Neural progenitor cell (in vitro differentiated cells): ENCODE measurements around the gene CHDH. TPM values are rescaled to one million over a fixed set of nuclear protein-coding genes. Genes with fewer than 3 reads are reported as not detected.

Experiments used
- DNase-seq: peaks from one replicate; pipeline ENCODE4 v3.0.0-alpha.2; 2016; ENCODE audit warnings: low spot score
- H2AFZ ChIP-seq: fragments of 200-600 bp; sonication (generic); replicated peaks from 2 replicates; pipeline ENCODE4 v1.6.1; 2016; ENCODE audit warnings: antibody characterized with exemption
- H3F3A ChIP-seq: fragments of 200-600 bp; sonication (generic); 2 replicates; pipeline ENCODE4 v1.6.1; 2016; ENCODE audit warnings: antibody characterized with exemption, low read depth
- H3K27ac ChIP-seq: fragments of 200-600 bp; sonication (generic); 2 replicates; pipeline ENCODE4 v1.5.1; 2016; ENCODE audit warnings: mild to moderate bottlenecking
- H3K27me3 ChIP-seq: fragments of 200-600 bp; sonication (generic); 2 replicates; pipeline ENCODE4 v1.6.1; 2016; ENCODE audit warnings: mild to moderate bottlenecking, moderate library complexity
- H3K36me3 ChIP-seq: fragments of 200-600 bp; sonication (generic); 2 replicates; pipeline ENCODE4 v1.5.1; 2016
- H3K4me1 ChIP-seq: fragments of 200-600 bp; sonication (generic); 2 replicates; pipeline ENCODE4 v1.6.1; 2016; ENCODE audit warnings: mixed run types
- H3K4me2 ChIP-seq: fragments of 200-600 bp; sonication (generic); 2 replicates; pipeline ENCODE4 v1.6.1; 2016
- H3K4me3 ChIP-seq: fragments of 200-600 bp; sonication (generic); 2 replicates; pipeline ENCODE4 v1.5.1; 2016
- H3K79me2 ChIP-seq: fragments of 200-600 bp; sonication (generic); 2 replicates; pipeline ENCODE4 v1.6.1; 2016; ENCODE audit warnings: low read depth
- H3K9ac ChIP-seq: fragments of 200-600 bp; sonication (generic); 2 replicates; pipeline ENCODE4 v1.6.1; 2016
- H3K9me3 ChIP-seq: fragments of 200-600 bp; sonication (generic); 2 replicates; pipeline ENCODE4 v1.5.1; 2016; ENCODE audit warnings: low read depth
- H4K20me1 ChIP-seq: fragments of 200-600 bp; sonication (generic); 2 replicates; pipeline ENCODE4 v1.6.1; 2016; ENCODE audit warnings: low read depth
- H3K27ac Mint-ChIP-seq: 3 replicates; pipeline ENCODE4 v1.8.0; 2021; ENCODE audit warnings: mixed read lengths
- H3K27me3 Mint-ChIP-seq: 2 replicates; pipeline ENCODE4 v1.8.0; 2022; ENCODE audit warnings: low read depth, mild to moderate bottlenecking, inconsistent platforms, moderate library complexity, mixed read lengths; ENCODE audit not compliant: insufficient read depth
- H3K36me3 Mint-ChIP-seq: 3 replicates; pipeline ENCODE4 v1.8.0; 2021; ENCODE audit warnings: mixed read lengths
- H3K4me1 Mint-ChIP-seq: 3 replicates; pipeline ENCODE4 v1.8.0; 2021; ENCODE audit warnings: mixed read lengths
- H3K4me3 Mint-ChIP-seq: 3 replicates; pipeline ENCODE4 v1.8.0; 2021; ENCODE audit warnings: mild to moderate bottlenecking, moderate library complexity, mixed read lengths
- H3K9me3 Mint-ChIP-seq: 3 replicates; pipeline ENCODE4 v1.8.0; 2020; ENCODE audit warnings: mixed read lengths
- CTCF ChIP-seq: fragments of 200-600 bp; sonication (generic); IDR thresholded peaks from 2 replicates; pipeline ENCODE4 v1.5.1; 2017; ENCODE audit warnings: antibody characterized with exemption, mild to moderate bottlenecking
- EZH2 ChIP-seq: fragments of 200-600 bp; sonication (generic); IDR thresholded peaks from 2 replicates; pipeline ENCODE4 v1.6.1; 2017; ENCODE audit warnings: antibody characterized with exemption, mild to moderate bottlenecking, moderate library complexity
- EZH2phosphoT487 ChIP-seq: fragments of 200-600 bp; sonication (generic); IDR thresholded peaks from 2 replicates; pipeline ENCODE4 v1.6.1; 2017; ENCODE audit warnings: antibody characterized with exemption
- total RNA-seq: library from RNA; depleted of rRNA; stranded (reverse); fragments of >200 nt; gene quantifications from 2 replicates; pipeline ENCODE4 v1.2.3, GENCODE V29; 2015; ENCODE audit warnings: low replicate concordance

The CHDH gene
- total RNA-seq, 1 donor from 2014 or later: 1.5 TPM

- no peak overlapping the region for H3K4me3 ChIP-seq
- TF ChIP-seq CTCF: no peak
- no peak for TF ChIP-seq EZH2
- no peak for TF ChIP-seq EZH2phosphoT487
- H3K9ac ChIP-seq: no peak overlapping the region
- H3K27me3 Mint-ChIP-seq: no peaks in the 10 kb centered on the region
- H3K36me3 Mint-ChIP-seq: no peaks in the 10 kb centered on the region
- no peaks in the 10 kb centered on the region for H3K9me3 Mint-ChIP-seq
- no peak overlapping the region for H2AFZ ChIP-seq
- H3K27ac Mint-ChIP-seq: no peak overlapping the region
- H3K4me1 Mint-ChIP-seq: peaks cover 11% of the 10 kb centered on the region
- H3K79me2 ChIP-seq: no peaks in the 10 kb centered on the region
- no peaks in the 10 kb centered on the region for H3K9me3 ChIP-seq
- no peaks in the 10 kb centered on the region for H3K4me1 ChIP-seq
- no peaks in the 10 kb centered on the region for H4K20me1 ChIP-seq
- no peak overlapping the region for H3K4me2 ChIP-seq
- H3K27ac ChIP-seq: no peak overlapping the region
- no peak overlapping the region for H3K4me3 Mint-ChIP-seq
- no peaks in the 10 kb centered on the region for H3K36me3 ChIP-seq
- no peak for DNase-seq
- no peaks in the 10 kb centered on the region for H3K27me3 ChIP-seq
- H3F3A ChIP-seq: no peaks in the 10 kb centered on the region
Observed at GRCh38 chr3:53819163-53819868, 26.9 kb downstream of the CHDH start.

GRCh38 chr3:53818221-53819162 is 27.7 kb downstream of the CHDH start:
- H3K27ac ChIP-seq: no peak overlapping the region

GRCh38 chr3:53817809-53818208 is 28.4 kb downstream of the CHDH start:
- no peaks in the 10 kb centered on the region for H3K36me3 Mint-ChIP-seq
- Histone ChIP-seq H3K36me3 (no peaks in the 10 kb centered on the region), H3K9ac (no peak overlapping the region), H3K4me2 (no peak overlapping the region), H3K4me3 (no peak overlapping the region), H4K20me1 (no peaks in the 10 kb centered on the region), H3K27ac (no peak overlapping the region), H3K79me2 (no peaks in the 10 kb centered on the region), H3F3A (no peaks in the 10 kb centered on the region), H3K27me3 (no peaks in the 10 kb centered on the region), H3K9me3 (no peaks in the 10 kb centered on the region), H3K4me1 (no peaks in the 10 kb centered on the region), H2AFZ (no peak overlapping the region)
- no peak overlapping the region for H3K4me3 Mint-ChIP-seq
- no peak for DNase-seq
- H3K27ac Mint-ChIP-seq: no peak overlapping the region
- H3K4me1 Mint-ChIP-seq: peaks cover 7% of the 10 kb centered on the region
- H3K9me3 Mint-ChIP-seq: no peaks in the 10 kb centered on the region
- no peaks in the 10 kb centered on the region for H3K27me3 Mint-ChIP-seq
- TF ChIP-seq CTCF (no peak), EZH2phosphoT487 (no peak), EZH2 (no peak)

More at GRCh38 chr3:53818221-53819162, 27.7 kb downstream of the CHDH start:
- no peak overlapping the region for H2AFZ ChIP-seq
- no peaks in the 10 kb centered on the region for H3K36me3 ChIP-seq
- no peak overlapping the region for H3K4me2 ChIP-seq
- Mint-ChIP-seq H3K27ac (no peak overlapping the region), H3K27me3 (no peaks in the 10 kb centered on the region), H3K4me3 (no peak overlapping the region), H3K9me3 (no peaks in the 10 kb centered on the region), H3K36me3 (no peaks in the 10 kb centered on the region), H3K4me1 (peaks cover 7% of the 10 kb centered on the region)
- no peaks in the 10 kb centered on the region for H3K4me1 ChIP-seq
- H3K79me2 ChIP-seq: no peaks in the 10 kb centered on the region
- no peaks in the 10 kb centered on the region for H4K20me1 ChIP-seq
- TF ChIP-seq CTCF: no peak
- no peak for TF ChIP-seq EZH2phosphoT487
- TF ChIP-seq EZH2: no peak
- no peak overlapping the region for H3K9ac ChIP-seq
- no peaks in the 10 kb centered on the region for H3K27me3 ChIP-seq
- H3K4me3 ChIP-seq: no peak overlapping the region
- H3K9me3 ChIP-seq: no peaks in the 10 kb centered on the region
- DNase-seq: no peak
- H3F3A ChIP-seq: no peaks in the 10 kb centered on the region
